Measurements from ENCODE around the gene CACNA1E. TPM values are rescaled to one million over a fixed set of nuclear protein-coding genes. Genes with fewer than 3 reads are reported as not detected.

Gene CACNA1E
- total and polyA plus RNA-seq, 7 experiments from 2014 or later = 0.07 TPM; not detected in 6

GRCh38 chr1:181807251-181807650 is 323.9 kb downstream of the CACNA1E start:
- Mint-ChIP-seq H3K27me3 (peaks cover 6 to 21% (median 16%) of the 10 kb centered on the region in 5 donors), H3K4me1 (no peaks in the 10 kb centered on the region), H3K9me3 (no peaks in the 10 kb centered on the region), H3K36me3 (no peaks in the 10 kb centered on the region), H3K4me3 (no peak overlapping the region), H3K27ac (no peak overlapping the region)
- H3K4me3 ChIP-seq (ENCODE audit: low read length) = no peak overlapping the region
- ATAC-seq (no peak), DNase-seq (no peak)
- H3K36me3 ChIP-seq (ENCODE audit: control insufficient read depth in 2 of 3, insufficient read depth in 3 of 3, low read length in 3 of 3) = no peaks in the 10 kb centered on the region
- POLR2A ChIA-PET = no interaction called here
- H3K4me1 ChIP-seq (ENCODE audit: control insufficient read depth in 2 of 2, insufficient read depth in 2 of 2, low read length in 2 of 2) = no peaks in the 10 kb centered on the region
- CTCF ChIA-PET = no interaction called here
- H3K9me3 ChIP-seq (ENCODE audit: control insufficient read depth in 2 of 3, low read length in 3 of 3) = no peaks in the 10 kb centered on the region
- H3K27me3 ChIP-seq (ENCODE audit: control insufficient read depth in 2 of 2, insufficient read depth in 2 of 2, low read length in 2 of 2) = no peaks in the 10 kb centered on the region
- intact Hi-C loops (cut with micrococcal nuclease) = no loop called here
- H3K27ac ChIP-seq (ENCODE audit: low read depth, low read length) = no peak overlapping the region

DNA sequence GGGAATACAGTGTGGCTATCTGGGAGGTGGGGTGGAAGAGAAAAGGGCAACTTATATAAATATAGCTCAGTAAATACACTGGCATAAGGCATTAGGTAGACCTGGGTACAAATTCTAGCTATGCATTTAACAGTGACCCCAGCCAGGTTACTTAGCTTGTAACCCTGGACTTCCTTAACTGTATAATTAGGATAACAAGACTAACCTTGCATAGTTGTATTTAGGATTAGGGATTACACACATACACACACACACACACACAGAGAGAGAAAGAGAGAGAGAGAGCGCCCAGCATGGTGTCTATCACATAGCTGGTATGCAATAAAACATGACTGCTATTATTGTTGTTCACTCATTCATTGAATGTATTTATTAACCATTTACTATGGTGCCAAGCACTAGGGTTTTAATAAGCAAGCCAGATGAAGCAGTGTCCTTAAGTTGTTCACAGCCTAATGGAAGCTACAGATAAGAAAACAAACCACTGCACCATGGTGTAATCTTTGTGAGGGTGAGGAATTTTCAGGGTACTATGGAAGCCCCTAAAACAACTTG is 326.8 kb downstream of the CACNA1E start:
- no peaks in the 10 kb centered on the region for H3K36me3 Mint-ChIP-seq
- ChIA-PET CTCF (no interaction called here), POLR2A (no interaction called here)
- ATAC-seq (no peak), DNase-seq (no peak)
- H3K4me1 Mint-ChIP-seq = no peaks in the 10 kb centered on the region
- intact Hi-C loops (cut with micrococcal nuclease) = no loop called here
- H3K4me3 Mint-ChIP-seq = no peak overlapping the region
- H3K4me3 ChIP-seq (ENCODE audit: low read length) = no peak overlapping the region
- no peaks in the 10 kb centered on the region for H3K4me1 ChIP-seq (ENCODE audit: control insufficient read depth in 2 of 2, insufficient read depth in 2 of 2, low read length in 2 of 2)
- peaks cover under 1 to 20% (median 18%) of the 10 kb centered on the region in 5 donors for H3K27me3 Mint-ChIP-seq
- no peaks in the 10 kb centered on the region for H3K27me3 ChIP-seq (ENCODE audit: control insufficient read depth in 2 of 2, insufficient read depth in 2 of 2, low read length in 2 of 2)
- H3K9me3 Mint-ChIP-seq = peaks cover 0 to 4% (median 0%) of the 10 kb centered on the region in 11 donors
- no peaks in the 10 kb centered on the region for H3K36me3 ChIP-seq (ENCODE audit: control insufficient read depth in 2 of 3, insufficient read depth in 3 of 3, low read length in 3 of 3)
- H3K27ac Mint-ChIP-seq = no peak overlapping the region
- H3K9me3 ChIP-seq (ENCODE audit: control insufficient read depth in 2 of 3, low read length in 3 of 3) = no peaks in the 10 kb centered on the region
- H3K27ac ChIP-seq (ENCODE audit: low read depth, low read length) = no peak overlapping the region

- intact Hi-C loops (cut with micrococcal nuclease) = no loop called here
- H3K9me3 ChIP-seq (ENCODE audit: control insufficient read depth in 2 of 3, low read length in 3 of 3) = no peaks in the 10 kb centered on the region
- no peaks in the 10 kb centered on the region for H3K27me3 ChIP-seq (ENCODE audit: control insufficient read depth in 2 of 2, insufficient read depth in 2 of 2, low read length in 2 of 2)
- no peak overlapping the region for H3K27ac ChIP-seq (ENCODE audit: low read depth, low read length)
- CTCF ChIA-PET = no interaction called here
- Mint-ChIP-seq H3K4me1 (no peaks in the 10 kb centered on the region), H3K27ac (no peak overlapping the region), H3K36me3 (no peaks in the 10 kb centered on the region), H3K27me3 (peaks cover 0 to 20% (median 12%) of the 10 kb centered on the region in 5 donors), H3K4me3 (no peak overlapping the region), H3K9me3 (peaks cover 0 to 4% (median 0%) of the 10 kb centered on the region in 11 donors)
- POLR2A ChIA-PET = no interaction called here
- no peaks in the 10 kb centered on the region for H3K36me3 ChIP-seq (ENCODE audit: control insufficient read depth in 2 of 3, insufficient read depth in 3 of 3, low read length in 3 of 3)
- ATAC-seq (no peak), DNase-seq (no peak)
- no peaks in the 10 kb centered on the region for H3K4me1 ChIP-seq (ENCODE audit: control insufficient read depth in 2 of 2, insufficient read depth in 2 of 2, low read length in 2 of 2)
- no peak overlapping the region for H3K4me3 ChIP-seq (ENCODE audit: low read length)
Measured at GRCh38 chr1:181812208-181812607, 328.9 kb downstream of the CACNA1E start.

- intact Hi-C loops (cut with micrococcal nuclease) = no loop called here
- ATAC-seq (no peak), DNase-seq (no peak)
- Histone ChIP-seq H3K27me3 (ENCODE audit: control insufficient read depth in 2 of 2, insufficient read depth in 2 of 2, low read length in 2 of 2) (no peaks in the 10 kb centered on the region), H3K27ac (ENCODE audit: low read depth, low read length) (no peak overlapping the region), H3K4me3 (ENCODE audit: low read length) (no peak overlapping the region), H3K36me3 (ENCODE audit: control insufficient read depth in 2 of 3, insufficient read depth in 3 of 3, low read length in 3 of 3) (no peaks in the 10 kb centered on the region), H3K4me1 (ENCODE audit: control insufficient read depth in 2 of 2, insufficient read depth in 2 of 2, low read length in 2 of 2) (no peaks in the 10 kb centered on the region), H3K9me3 (ENCODE audit: control insufficient read depth in 2 of 3, low read length in 3 of 3) (no peaks in the 10 kb centered on the region)
- Mint-ChIP-seq H3K4me1 (no peaks in the 10 kb centered on the region), H3K9me3 (peaks cover 0 to 4% (median 0%) of the 10 kb centered on the region in 11 donors), H3K27me3 (peaks cover 0 to 20% (median 14%) of the 10 kb centered on the region in 5 donors), H3K36me3 (no peaks in the 10 kb centered on the region), H3K27ac (no peak overlapping the region), H3K4me3 (no peak overlapping the region)
- ChIA-PET POLR2A (no interaction called here), CTCF (no interaction called here)
Measured at GRCh38 chr1:181813266-181813665, 329.9 kb downstream of the CACNA1E start.

- no peaks in the 10 kb centered on the region for H3K4me1 Mint-ChIP-seq
- CTCF ChIA-PET = interaction anchor here (1.0 kb wide), 1 partner anchor 14 kb away, joined by 3 read pairs; no protein-coding TSS in a partner anchor
Measured at GRCh38 chr1:181816608-181817007, 333.3 kb downstream of the CACNA1E start.

DNA sequence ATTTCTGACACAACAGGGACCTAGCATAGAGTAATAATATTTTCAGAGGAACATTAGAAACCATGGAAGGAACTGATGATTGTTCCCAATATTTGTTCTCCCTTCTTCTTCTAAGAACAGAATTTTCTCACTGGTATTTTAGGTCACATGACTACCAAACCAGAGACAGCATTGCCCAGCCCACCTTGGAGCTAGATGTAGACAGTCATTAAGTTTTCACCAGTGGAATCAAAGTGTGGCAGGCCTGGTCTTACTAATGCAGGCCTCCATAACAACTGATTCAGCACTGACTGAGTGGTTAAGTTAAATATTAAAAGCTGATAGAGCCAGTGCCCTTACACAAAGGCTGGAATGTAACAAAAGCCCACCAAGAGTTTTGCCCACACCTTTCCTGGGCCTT is 333.8 kb downstream of the CACNA1E start:
- Histone ChIP-seq H3K36me3 (ENCODE audit: control insufficient read depth in 2 of 3, insufficient read depth in 3 of 3, low read length in 3 of 3) (no peaks in the 10 kb centered on the region), H3K4me1 (ENCODE audit: control insufficient read depth in 2 of 2, insufficient read depth in 2 of 2, low read length in 2 of 2) (no peaks in the 10 kb centered on the region), H3K27me3 (ENCODE audit: control insufficient read depth in 2 of 2, insufficient read depth in 2 of 2, low read length in 2 of 2) (no peaks in the 10 kb centered on the region), H3K27ac (ENCODE audit: low read depth, low read length) (no peak overlapping the region), H3K4me3 (ENCODE audit: low read length) (no peak overlapping the region), H3K9me3 (ENCODE audit: control insufficient read depth in 2 of 3, low read length in 3 of 3) (no peaks in the 10 kb centered on the region)
- intact Hi-C loops (cut with micrococcal nuclease) = no loop called here
- H3K27ac Mint-ChIP-seq = no peak overlapping the region
- H3K36me3 Mint-ChIP-seq = no peaks in the 10 kb centered on the region
- ATAC-seq (no peak), DNase-seq (no peak)
- peaks cover 0 to 4% (median 0%) of the 10 kb centered on the region in 11 donors for H3K9me3 Mint-ChIP-seq
- H3K27me3 Mint-ChIP-seq = peaks cover 2 to 21% (median 9%) of the 10 kb centered on the region in 5 donors
- POLR2A ChIA-PET = no interaction called here
- H3K4me1 Mint-ChIP-seq = no peaks in the 10 kb centered on the region
- no peak overlapping the region for H3K4me3 Mint-ChIP-seq
- CTCF ChIA-PET = interaction anchor here (1.0 kb wide), 1 partner anchor 14 kb away, joined by 3 read pairs; no protein-coding TSS in a partner anchor

More at GRCh38 chr1:181816608-181817007, 333.3 kb downstream of the CACNA1E start:
- no peaks in the 10 kb centered on the region for H3K36me3 Mint-ChIP-seq
- peaks cover 1 to 24% (median 10%) of the 10 kb centered on the region in 5 donors for H3K27me3 Mint-ChIP-seq
- peaks cover 0 to 4% (median 0%) of the 10 kb centered on the region in 11 donors for H3K9me3 Mint-ChIP-seq
- H3K4me3 ChIP-seq (ENCODE audit: low read length) = no peak overlapping the region
- H3K36me3 ChIP-seq (ENCODE audit: control insufficient read depth in 2 of 3, insufficient read depth in 3 of 3, low read length in 3 of 3) = no peaks in the 10 kb centered on the region
- intact Hi-C loops (cut with micrococcal nuclease) = no loop called here
- POLR2A ChIA-PET = no interaction called here
- ATAC-seq = no peak
- H3K27ac Mint-ChIP-seq = no peak overlapping the region
- H3K4me1 ChIP-seq (ENCODE audit: control insufficient read depth in 2 of 2, insufficient read depth in 2 of 2, low read length in 2 of 2) = no peaks in the 10 kb centered on the region
- no peaks in the 10 kb centered on the region for H3K27me3 ChIP-seq (ENCODE audit: control insufficient read depth in 2 of 2, insufficient read depth in 2 of 2, low read length in 2 of 2)
- no peak overlapping the region for H3K27ac ChIP-seq (ENCODE audit: low read depth, low read length)
- no peaks in the 10 kb centered on the region for H3K9me3 ChIP-seq (ENCODE audit: control insufficient read depth in 2 of 3, low read length in 3 of 3)
- DNase-seq = no peak
- no peak overlapping the region for H3K4me3 Mint-ChIP-seq

DNA sequence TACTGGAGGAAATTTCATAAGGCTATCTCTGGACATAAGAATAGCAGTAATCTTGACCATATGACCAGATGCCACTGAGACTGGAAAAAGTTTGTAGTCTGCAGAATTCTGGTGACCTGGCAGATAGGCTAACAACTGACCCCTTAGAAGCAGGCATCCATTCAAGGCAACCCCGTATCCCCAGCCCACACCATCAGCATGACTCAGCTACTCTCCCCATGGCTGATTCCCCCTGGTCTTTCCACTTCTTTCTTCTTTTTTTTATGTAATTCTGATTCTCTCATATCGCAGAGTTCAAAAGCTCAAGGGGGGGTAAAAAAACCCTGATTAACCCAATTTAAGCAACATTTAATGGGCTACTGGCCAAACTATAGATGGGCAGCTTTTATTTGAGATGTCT is 335.1 kb downstream of the CACNA1E start:
- no peak for DNase-seq
- Mint-ChIP-seq H3K9me3 (peaks cover 0 to 7% (median 0%) of the 10 kb centered on the region in 11 donors), H3K27me3 (peaks cover 7 to 31% (median 13%) of the 10 kb centered on the region in 5 donors), H3K36me3 (no peaks in the 10 kb centered on the region), H3K27ac (no peak overlapping the region), H3K4me1 (no peaks in the 10 kb centered on the region), H3K4me3 (no peak overlapping the region)
- H3K9me3 ChIP-seq (ENCODE audit: control insufficient read depth in 2 of 3, low read length in 3 of 3) = no peaks in the 10 kb centered on the region
- no peak overlapping the region for H3K4me3 ChIP-seq (ENCODE audit: low read length)
- H3K4me1 ChIP-seq (ENCODE audit: control insufficient read depth in 2 of 2, insufficient read depth in 2 of 2, low read length in 2 of 2) = no peaks in the 10 kb centered on the region
- ATAC-seq = no peak
- H3K27ac ChIP-seq (ENCODE audit: low read depth, low read length) = no peak overlapping the region
- ChIA-PET CTCF (no interaction called here), POLR2A (no interaction called here)
- intact Hi-C loops (cut with micrococcal nuclease) = no loop called here
- H3K27me3 ChIP-seq (ENCODE audit: control insufficient read depth in 2 of 2, insufficient read depth in 2 of 2, low read length in 2 of 2) = no peaks in the 10 kb centered on the region
- no peaks in the 10 kb centered on the region for H3K36me3 ChIP-seq (ENCODE audit: control insufficient read depth in 2 of 3, insufficient read depth in 3 of 3, low read length in 3 of 3)

Data from naive thymus-derived CD4-positive, alpha-beta T cell (primary cell).